IMR-90 (cell line): ENCODE measurements around the gene SESN2.

Experiments
- CEBPB ChIP-seq: IDR thresholded peaks from 2 replicates; pipeline ENCODE4 v1.6.1; 2012; ENCODE audit warnings: low read depth, low read length, improper control_type of control experiment
- CHD1 ChIP-seq: IDR thresholded peaks from 2 replicates; pipeline ENCODE4 v1.6.1; 2012; ENCODE audit warnings: low read depth, low read length, improper control_type of control experiment
- MAFK ChIP-seq: IDR thresholded peaks from 2 replicates; pipeline ENCODE4 v1.6.1; 2012; ENCODE audit warnings: low read depth, low read length, improper control_type of control experiment
- MXI1 ChIP-seq: IDR thresholded peaks from 2 replicates; pipeline ENCODE4 v1.6.1; 2012; ENCODE audit warnings: low read depth, mild to moderate bottlenecking, low read length, moderate library complexity, borderline replicate concordance
- NFE2L2 ChIP-seq: fragments of 150-350 bp; IDR thresholded peaks from 2 replicates; pipeline ENCODE4 v1.6.1; 2016; ENCODE audit warnings: low read depth, mild to moderate bottlenecking, low read length
- POLR2A ChIP-seq: IDR thresholded peaks from 2 replicates; pipeline ENCODE4 v1.6.1; 2012; ENCODE audit warnings: mild to moderate bottlenecking, low read depth, low read length
- RAD21 ChIP-seq: IDR thresholded peaks from 2 replicates; pipeline ENCODE4 v1.6.1; 2012; ENCODE audit warnings: low read length, improper control_type of control experiment
- RCOR1 ChIP-seq: IDR thresholded peaks from 2 replicates; pipeline ENCODE4 v1.6.1; 2012; ENCODE audit warnings: mild to moderate bottlenecking, low read length, improper control_type of control experiment; ENCODE audit not compliant: insufficient replicate concordance
- TF ChIP-seq, protein P1 (sequence below): conservative IDR thresholded peaks from 2 replicates; pipeline ENCODE4 v1.5.1; 2012; ENCODE audit warnings: mild to moderate bottlenecking, low read depth, low read length, improper control_type of control experiment

DNA sequence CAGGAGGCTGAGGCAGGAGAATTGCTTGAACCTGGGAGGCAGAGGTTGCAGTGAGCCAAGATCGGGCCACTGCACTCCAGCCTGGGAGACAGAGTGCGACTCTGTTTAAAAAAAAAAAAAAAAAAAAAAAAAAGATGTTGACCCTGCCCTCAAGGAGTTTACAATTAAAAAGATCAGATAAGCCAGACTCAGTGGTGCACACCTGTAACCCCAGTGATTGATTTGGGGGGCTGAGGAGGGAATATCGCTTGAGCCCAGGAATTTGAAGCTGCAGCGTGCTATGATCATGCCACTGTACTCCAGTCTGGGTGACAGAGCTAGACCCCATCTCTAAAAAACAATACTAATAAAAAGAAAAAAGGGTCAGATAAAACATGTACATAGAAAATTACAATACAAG is 1.6 kb upstream of the SESN2 start:
- TF ChIP-seq, protein P1, sequence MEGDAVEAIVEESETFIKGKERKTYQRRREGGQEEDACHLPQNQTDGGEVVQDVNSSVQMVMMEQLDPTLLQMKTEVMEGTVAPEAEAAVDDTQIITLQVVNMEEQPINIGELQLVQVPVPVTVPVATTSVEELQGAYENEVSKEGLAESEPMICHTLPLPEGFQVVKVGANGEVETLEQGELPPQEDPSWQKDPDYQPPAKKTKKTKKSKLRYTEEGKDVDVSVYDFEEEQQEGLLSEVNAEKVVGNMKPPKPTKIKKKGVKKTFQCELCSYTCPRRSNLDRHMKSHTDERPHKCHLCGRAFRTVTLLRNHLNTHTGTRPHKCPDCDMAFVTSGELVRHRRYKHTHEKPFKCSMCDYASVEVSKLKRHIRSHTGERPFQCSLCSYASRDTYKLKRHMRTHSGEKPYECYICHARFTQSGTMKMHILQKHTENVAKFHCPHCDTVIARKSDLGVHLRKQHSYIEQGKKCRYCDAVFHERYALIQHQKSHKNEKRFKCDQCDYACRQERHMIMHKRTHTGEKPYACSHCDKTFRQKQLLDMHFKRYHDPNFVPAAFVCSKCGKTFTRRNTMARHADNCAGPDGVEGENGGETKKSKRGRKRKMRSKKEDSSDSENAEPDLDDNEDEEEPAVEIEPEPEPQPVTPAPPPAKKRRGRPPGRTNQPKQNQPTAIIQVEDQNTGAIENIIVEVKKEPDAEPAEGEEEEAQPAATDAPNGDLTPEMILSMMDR = no peak
- TF ChIP-seq POLR2A = no peak
- no peak for TF ChIP-seq CEBPB
- TF ChIP-seq MXI1 = no peak
- no peak for TF ChIP-seq CHD1
- no peak for TF ChIP-seq RAD21
- no peak for TF ChIP-seq RCOR1
- no peak for TF ChIP-seq MAFK
- TF ChIP-seq NFE2L2 = no peak
